HG03469 (cell line): ENCODE results near the gene ARHGEF40.

Source experiments
- ATAC-seq: cut with Tn5 transposase; IDR thresholded peaks from one replicate; pipeline ENCODE4 v1.9.1; 2021; ENCODE audit warnings: mild to moderate bottlenecking, moderate library complexity, moderate number of reproducible peaks; ENCODE audit not compliant: unreplicated experiment

The ARHGEF40 gene

DNA sequence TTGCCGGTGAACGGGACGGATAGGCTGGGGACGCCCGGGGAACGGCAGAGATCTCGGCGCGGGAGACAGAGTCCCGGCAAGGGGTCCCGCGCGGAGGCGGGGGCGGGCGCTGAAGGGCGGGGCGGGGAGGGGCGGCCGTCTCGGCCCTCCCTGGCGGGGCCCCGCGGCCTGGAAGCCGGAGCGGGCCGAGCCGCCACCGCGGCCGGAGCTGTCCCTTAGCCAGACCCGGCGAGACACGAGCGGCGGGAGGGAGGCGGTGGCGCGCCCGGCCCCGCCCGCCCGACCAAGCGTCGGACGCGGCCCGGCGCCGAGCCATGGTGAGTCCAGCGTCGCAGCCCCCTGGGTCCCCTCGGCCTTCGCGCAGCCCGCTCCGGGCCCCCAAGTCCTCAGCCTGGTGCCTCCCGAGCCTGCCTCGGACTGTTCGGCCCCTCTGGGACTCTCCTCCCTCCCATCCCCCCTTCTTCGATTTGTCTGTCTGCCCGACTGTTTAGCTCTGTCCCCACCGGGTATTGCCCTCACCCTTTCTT is at the start of gene ARHGEF40:
Gene ARHGEF40, plus strand, starts transcription at position 222 of the 527 bp plus-strand sequence. Its CDS starts 93 bp downstream, at position 315.
- no peak for ATAC-seq

DNA sequence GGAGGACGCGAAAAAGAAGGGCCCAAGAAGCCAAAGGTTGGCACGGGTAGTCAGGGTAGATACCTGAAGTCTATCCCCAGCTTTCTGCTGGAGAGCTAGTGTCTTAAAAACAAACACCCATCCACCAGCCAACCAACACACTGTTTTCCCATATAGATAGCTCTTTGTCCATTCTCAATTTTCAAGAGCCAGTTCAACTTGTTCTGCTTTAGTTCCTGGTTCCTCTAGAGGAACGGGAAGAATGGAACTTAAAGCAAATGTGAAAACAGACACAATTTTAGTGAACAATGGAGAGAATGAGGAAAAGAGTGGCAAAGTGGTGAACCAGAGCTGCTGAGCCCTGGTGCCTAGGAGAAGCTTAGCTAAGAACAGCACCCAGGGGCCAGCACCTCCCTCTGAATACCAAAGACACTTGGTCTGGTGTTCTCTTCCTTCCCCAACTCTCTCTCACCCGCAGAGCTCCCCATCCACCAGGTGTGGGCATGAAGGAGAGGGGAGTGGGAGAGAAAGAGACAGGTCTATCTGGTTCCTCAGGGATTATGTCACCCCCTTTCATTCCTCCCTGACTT is 49.0 kb upstream of the ARHGEF40 start:
- ATAC-seq, result no peak

DNA sequence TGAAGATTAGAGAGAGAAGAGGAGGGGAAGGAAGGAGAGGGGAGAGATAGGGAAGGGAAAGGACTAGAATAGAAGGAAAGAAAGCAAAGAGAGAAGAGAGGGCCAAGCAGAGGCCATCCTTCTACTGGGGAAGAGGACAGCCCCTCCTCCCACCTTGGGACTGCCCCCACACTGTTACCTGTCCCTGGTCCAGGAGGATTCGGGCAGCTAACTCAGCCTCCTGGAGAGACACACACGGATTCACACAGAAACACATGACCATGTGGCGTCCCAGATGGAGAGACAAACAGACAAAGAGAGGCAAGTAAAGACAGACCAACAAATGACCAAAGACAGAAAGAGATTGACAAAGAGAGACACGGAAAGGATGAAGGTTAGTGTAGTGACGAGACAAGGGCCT is 47.4 kb upstream of the ARHGEF40 start:
- ATAC-seq, result no peak

DNA sequence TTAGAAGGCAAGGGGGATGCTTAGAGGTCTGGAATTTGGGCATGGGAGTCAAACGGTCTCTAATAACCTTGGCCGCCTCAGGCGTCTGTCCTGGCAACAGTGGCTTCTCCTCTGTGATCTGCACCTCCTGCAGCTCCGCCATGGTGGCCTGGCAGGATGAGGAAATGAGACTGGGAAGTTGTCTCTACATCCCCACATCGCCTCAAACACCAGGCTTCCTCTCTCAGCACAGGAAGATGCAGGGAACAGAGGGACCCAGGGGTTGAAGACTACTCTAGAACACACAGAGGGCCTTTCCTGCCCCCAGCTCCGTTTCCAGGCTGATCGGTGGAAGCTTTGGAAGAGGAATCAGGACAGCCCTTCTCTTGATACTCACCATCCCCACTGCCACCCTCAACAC is 46.9 kb upstream of the ARHGEF40 start:
- no peak for ATAC-seq

DNA sequence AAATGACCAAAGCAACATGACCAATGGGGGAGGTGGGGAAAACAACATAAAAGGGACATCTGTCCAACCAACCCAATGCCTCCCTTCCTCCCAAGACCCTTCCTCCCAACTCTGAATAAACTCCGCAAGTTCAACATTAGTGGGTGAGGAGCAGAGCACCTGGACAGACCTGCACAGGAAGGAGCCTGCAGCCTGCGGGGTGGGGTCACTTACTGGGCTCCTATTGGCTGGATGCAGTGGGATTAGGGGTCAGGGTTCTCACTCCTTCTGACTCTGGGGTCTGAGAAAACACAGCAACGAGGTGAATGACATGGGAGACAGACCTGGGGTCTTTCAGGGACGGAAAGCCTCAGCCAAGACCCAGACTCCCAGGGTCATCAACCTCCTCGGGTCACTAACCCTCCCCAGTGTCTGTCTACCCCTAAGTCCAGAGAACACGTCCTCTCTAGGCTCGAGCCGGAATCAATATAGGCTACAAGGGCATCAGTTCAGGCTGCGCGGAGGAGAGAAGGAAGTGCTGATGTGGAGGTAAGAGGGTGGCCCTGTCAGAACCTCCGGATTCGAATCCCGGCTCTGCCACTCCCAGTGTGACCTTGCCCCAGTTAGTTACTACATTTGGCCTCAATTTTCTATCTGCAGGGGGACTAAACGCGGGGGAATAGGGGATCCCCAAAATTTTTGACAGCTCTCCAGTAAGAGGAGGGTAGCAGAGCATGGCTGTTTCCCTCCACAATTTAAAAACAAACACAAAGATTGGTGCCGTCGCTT is 46.1 kb upstream of the ARHGEF40 start:
- no peak for ATAC-seq

DNA sequence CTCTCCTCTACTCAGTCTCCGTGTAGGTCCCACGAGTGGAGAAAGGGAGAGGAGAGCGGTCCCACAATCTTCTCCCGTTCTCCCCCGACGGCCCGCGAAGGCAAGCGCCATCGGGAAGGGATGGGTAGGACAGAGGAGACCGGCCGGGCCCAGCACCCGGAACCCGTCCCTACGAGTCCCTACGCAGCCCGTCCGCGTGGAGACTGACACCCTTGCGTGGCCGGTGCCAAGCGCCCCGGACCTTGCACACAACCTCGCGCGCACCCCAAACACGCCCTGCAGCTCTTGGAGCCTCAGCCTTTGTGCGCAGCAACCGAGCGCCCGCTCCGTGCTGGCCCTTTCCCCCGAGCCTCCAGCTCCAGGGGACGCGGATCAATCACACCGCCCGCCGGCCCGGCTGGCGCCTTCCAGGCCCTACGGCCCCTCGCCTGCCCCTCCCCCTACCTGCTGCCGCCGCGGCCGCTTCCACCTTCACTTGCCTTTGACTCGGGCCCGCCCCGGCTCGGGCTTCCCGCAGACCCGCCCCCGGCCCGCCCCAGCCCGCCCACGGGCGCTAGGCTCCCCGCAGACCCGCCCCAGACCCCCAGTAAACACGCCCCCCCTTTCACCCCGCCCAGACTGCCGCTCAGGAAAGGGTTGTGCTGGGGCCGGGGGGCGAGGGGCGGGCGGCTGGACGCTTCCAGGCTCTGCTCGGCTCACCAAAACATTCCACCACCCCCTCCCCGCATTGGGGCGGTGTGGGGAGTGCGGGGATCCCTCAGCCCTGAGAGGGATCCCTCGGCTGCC is 45.3 kb upstream of the ARHGEF40 start, which contains the start of gene NDRG2:
Gene NDRG2, minus strand, starts transcription at position 477 of the 786 bp plus-strand sequence. CDS start 1,746 bp downstream, outside the sequence.
- no peak for ATAC-seq

DNA sequence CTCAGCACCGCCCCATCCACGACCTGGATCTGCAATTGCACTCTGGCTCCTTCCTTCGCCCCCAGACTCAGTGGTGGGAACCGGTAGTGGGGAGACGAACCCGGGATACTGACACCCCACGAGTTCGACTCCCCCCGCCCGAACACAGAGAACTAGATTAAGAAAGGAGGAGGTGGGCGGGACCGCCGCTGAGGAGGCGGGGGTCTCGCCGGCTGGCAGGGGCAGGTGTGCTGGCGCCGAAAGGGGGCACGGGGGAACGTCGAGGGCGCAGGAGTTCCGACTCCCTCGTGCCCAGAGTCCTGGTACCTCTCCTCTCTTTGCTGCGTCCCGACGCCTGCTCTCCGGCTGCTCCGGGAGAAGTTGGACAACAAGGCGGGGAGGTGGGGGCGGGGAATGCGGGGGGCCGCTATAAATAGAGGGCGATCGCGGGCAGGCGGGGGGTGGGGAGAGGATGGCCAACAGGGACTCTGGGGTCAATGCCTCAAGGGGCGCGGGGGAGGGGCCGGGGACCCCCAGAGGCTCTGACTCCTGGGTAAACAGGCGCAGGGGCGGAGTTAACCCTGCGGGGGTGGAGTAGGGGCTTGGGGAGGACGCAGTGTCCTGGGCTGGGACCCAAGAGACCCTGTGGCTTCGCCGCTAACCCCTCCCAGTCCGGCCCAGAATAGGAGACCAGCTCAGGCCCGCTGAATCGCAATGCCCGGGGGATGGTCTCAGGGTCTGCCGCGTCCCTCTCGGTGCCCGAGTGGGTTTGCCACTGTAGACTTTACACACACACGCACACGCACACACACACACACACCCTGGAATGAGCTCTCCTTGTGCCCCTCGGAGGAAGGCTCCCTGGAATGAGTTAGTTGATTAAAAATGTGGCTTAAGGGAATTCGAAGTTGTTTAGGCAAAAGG is 44.5 kb upstream of the ARHGEF40 start:
- ATAC-seq, result no peak

DNA sequence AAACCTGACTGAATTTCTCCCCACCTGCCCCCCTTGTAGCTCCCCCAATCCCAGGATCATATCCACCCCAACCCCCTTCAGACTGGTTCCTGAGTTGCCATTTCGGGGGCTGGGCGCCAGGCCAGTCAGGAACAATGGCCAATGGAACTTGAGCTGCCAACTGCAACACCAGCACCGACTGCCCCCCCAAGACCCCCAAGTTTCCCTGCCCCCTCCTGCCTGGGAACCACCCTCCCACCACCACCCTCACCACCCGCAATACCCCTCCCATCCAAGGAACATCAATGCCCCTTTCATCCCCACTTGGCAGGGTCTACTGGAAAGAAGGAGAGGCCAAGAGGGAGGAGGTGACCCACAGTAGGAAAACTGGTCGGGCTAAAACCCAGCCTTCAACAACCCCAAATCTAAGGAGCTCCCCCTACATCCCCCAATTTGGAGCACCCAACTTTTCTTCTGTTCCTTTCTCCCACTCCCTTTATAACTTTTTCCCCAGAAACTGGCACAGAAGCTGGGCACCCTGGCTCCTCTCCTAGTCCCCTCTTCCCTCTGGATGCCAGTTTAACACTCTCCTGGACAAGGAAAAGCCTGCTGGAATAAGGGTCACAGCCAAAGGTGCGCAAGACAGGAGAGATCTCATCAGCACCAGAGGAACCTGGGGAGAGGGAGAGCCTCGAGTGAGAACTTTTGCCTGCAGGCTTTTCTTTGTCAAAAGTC is 43.7 kb upstream of the ARHGEF40 start:
- ATAC-seq, result no peak

DNA sequence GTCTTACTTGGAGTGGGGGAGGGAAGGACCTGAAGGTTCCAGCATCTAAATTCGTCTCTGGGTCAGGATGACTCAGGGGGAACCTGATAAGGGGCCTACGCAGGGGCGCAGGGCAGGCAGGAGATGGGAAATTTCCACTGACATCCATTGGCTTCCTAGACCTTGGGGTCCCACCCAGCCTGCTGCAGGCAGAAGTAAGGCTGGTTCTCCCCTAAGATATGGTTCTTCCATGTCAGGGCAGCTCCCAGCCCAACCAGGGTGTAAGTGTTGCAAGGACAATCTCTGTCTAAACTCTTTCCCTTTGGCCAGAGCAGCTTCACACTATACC is 43.2 kb upstream of the ARHGEF40 start:
- no peak for ATAC-seq

DNA sequence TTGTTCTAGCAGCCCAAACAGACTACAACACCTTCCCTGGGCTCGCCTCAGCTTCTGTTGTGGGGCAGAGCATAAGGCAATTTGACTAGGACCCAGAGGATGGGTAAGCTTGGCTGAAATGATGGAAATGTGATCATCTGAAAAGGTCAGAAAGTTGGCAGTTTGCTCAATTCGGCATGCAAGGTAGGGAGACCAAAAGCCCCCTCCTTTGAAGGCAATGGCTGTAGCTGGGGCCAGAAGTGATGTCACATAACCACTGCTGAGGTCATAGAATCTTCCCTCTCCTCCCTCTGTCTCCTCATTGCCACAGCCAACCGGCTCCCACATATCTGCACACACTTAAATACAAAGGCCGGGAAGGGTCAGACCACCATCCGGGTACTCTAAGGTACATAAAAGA is 40.2 kb upstream of the ARHGEF40 start, which contains the start of gene TPPP2:
Gene TPPP2, plus strand, starts transcription at position 301 of the 400 bp plus-strand sequence. CDS start 365 bp downstream, outside the sequence.
- no peak for ATAC-seq

DNA sequence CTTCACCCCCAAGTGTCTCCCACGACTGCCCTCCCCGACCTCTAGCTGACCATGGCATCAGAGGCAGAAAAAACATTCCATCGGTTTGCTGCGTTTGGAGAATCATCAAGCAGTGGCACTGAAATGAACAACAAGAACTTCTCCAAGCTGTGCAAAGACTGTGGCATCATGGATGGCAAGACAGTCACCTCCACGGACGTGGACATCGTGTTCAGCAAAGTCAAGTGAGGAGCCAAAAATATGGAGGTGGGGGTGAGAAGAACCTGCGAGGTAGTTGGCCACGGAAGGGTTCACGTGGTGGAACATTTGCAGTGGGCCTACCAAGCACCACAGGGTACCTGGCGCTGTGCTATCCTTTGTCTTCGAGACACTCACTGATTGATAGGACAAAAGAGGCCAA is 39.6 kb upstream of the ARHGEF40 start:
- ATAC-seq, result no peak

DNA sequence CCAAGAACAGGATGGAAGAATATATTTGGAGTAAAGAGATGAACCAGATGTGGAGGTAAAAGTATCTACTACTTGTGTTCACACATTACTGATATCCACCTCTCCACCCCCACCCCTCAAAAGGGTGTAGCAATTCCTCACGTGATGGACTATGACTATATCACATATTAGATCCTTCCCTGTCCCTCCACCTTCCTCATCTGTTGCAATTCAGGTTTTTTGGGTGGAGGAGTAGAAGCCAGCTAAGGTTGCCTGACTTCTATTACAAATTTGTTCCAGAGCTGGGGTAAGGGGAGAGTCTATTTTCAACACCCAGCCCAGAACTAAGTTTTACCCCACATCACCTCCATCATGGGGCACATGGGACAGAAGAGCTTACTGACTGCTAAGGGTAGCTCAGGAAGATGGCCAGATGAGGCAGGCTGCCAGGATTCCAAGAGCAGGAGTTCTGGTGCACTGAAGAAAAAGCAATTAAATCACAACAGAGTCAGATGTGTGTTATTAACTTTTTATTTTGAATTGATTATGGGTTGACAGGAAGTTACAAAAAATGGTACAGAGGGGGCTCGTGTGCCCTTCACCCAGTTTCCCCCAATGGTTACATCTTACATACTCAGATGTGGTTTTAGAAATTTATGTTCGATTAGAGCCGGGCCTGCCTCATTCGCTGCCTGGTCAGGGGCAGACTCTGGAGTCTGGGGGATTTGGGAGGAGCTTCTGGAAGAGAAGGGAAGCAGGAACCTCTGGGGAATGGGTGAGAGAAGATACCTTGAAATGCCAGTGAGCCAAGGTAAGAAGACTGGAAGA is 37.6 kb upstream of the ARHGEF40 start:
- ATAC-seq, result no peak

DNA sequence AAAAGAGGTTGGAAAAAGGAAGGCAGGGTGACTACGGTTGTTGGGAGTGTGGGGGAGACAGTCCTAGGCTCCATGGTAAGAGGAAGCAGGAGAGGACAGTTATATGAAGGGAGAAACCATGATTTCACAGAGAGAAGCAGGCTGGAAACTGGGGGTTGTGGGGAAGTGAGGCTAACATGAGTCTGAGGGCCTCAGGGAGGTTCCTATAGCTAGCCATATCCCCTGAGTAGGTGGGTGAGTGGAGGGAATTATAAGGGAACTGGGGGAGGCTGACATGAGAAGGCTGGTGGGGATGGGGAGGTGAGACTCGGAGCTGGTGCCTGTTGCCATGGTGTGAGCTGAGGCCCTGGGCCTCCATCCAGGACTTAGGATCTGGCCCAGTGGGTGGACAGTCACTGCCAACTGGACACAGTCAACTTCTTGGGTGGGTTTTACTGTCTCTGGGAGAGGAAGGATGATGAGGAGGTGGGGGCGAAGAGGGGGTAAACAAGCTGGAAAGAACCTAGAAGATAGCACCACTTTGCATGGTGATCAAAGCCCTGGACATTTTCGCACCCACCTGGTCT is 36.9 kb upstream of the ARHGEF40 start:
- ATAC-seq, result no peak

DNA sequence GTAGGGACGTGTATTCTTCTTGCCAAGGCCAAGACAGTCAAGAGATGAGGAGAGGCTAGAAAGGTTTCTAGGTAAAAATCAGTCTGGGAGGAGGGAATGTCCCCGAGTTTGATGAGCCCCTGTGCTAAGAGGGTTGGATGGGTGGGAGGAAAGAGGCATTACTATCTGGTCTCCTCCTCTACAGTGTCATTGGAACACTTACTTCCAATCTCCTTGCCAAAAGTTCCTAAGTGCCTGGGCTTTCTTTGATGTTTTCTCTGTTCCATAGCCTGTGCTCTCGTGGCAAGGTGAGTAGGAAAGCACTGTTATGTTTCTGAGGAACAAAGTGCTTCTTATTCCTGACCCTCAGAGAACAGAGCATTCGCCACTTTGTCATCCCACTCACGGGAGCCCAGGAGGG is 35.4 kb upstream of the ARHGEF40 start, which contains the start of gene RNASE13:
Gene RNASE13, minus strand, starts transcription at position 101 of the 400 bp plus-strand sequence. CDS start 519 bp downstream, outside the sequence.
- ATAC-seq, result no peak

DNA sequence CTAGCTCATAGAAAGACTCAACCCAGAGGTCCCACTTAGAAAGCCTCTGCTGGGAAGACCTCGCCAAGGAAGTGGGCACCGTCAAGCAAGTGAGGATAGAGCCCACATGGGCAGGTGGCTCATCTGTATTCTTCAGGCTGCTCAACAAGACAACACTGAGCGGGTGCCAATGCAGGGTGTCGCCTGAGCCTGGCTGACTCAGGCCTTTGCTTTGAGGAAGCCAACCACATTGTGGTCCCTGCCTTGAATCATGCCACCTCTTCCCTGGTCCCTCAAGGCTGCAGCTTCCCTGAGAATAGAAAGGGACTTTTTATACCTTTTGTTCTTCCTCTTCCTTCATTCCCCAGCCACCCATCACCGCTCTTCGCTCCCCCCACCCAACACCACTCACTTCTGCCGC is 33.4 kb upstream of the ARHGEF40 start:
- ATAC-seq, result no peak

DNA sequence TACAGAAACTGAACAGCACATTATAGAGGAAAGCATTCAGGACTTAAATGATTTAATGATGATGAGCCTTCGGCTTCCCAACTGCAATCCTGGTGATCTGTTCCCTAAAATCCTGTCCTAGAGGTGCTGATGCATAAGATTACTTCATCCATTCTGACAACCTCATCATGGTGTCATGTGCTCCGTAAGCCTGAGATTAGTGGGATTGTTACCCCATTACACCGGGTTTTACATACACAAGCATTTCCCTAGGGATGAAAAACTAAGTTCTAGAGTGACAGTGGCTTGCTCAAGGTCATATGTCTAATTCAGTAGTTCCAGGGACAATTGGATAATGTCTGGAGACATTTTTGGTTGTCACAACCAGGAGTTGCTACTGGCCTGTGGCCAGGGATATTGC is 32.9 kb upstream of the ARHGEF40 start:
- no peak for ATAC-seq

DNA sequence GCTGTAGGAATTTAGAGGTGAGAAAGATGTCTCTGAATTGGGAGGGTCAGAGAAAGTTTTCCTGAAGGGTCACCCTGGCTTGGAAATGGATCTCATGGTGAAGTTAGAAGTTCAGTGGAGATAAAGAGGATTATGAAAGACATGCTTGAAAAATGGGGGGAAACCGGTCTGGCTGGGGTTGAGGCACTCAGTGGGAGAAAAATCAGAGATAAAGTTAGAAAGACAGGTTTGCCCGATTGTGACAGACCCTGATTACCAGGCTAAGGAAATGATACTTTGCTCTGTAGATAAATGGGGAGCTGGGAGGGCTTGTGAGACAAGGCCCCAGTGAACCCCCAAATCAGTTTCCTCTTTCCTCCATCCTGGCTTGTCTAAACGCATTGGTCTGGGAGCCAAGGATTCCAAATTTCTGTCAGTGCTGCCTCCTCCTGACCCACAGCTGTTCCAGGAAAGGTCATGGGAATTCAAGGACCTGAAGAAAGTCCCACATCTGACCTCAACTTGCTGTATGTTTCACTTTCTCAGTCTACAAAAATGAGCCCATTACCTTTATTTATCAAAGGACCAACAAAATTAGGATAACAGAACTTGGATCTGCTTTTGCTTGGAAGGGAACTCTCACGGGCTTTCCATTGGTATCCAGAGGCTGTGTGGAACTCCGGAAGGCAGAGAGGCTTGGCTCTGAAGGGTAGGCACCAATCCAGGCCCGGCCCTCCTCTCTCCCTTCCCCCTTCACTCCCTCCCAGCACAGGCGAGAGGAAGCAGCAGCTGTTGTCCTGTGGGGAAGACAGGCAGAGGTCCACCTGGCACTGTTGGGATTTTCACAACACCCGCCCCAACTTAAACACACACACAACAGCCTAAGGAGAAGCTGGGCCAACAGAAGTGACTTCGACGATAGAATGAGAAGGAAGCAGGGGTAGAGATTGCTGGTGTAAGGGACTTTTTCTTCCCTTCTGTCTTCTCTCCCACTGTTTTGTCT is 31.4 kb upstream of the ARHGEF40 start:
- ATAC-seq, result no peak
